Liver (tissue), 9 donors: Measurements from ENCODE around the gene MYH14. TPM values are rescaled to one million over a fixed set of nuclear protein-coding genes. Genes with fewer than 3 reads are reported as not detected.
"Not testable (repeated sequence)": the region's sequence is repeated elsewhere in the genome, so short reads cannot be mapped to it uniquely, and the experiment has no call there.

Experiments
- DNase-seq: peaks from one replicate; pipeline ENCODE4 v3.0.0-alpha.2; 2017; ENCODE audit warnings: low spot score
- H3K27ac ChIP-seq, 2 donors: one replicate each; pipeline ENCODE4 v1.7.0; 2013; ENCODE audit warnings: inconsistent platforms in 2 of 2, low read length in 2 of 2, control low read depth in 1 of 2, low read depth in 1 of 2, mild to moderate bottlenecking in 1 of 2
- H3K27me3 ChIP-seq, 4 donors: one replicate each; pipeline versions ENCODE4 v1.6.1 to v1.7.0; 2013; ENCODE audit warnings: low read length in 3 of 4, inconsistent platforms in 1 of 4, mild to moderate bottlenecking in 1 of 4, moderate library complexity in 1 of 4; ENCODE audit not compliant: control insufficient read depth in 4 of 4, insufficient read depth in 4 of 4
- H3K36me3 ChIP-seq, 4 donors: one replicate each; pipeline versions ENCODE4 v1.6.1 to v1.7.0; 2013; ENCODE audit warnings: low read length in 3 of 4, mild to moderate bottlenecking in 3 of 4, low read depth in 1 of 4, moderate library complexity in 1 of 4; ENCODE audit not compliant: control insufficient read depth in 4 of 4, insufficient read depth in 3 of 4
- H3K4me1 ChIP-seq, 4 donors: one replicate each; pipeline versions ENCODE4 v1.6.1 to v1.7.0; 2013; ENCODE audit warnings: low read length in 3 of 4, mild to moderate bottlenecking in 3 of 4, moderate library complexity in 1 of 4; ENCODE audit not compliant: control insufficient read depth in 4 of 4, insufficient read depth in 4 of 4
- H3K4me3 ChIP-seq, 3 donors: one replicate each; pipeline versions ENCODE4 v1.6.1 to v1.7.0; 2013; ENCODE audit warnings: low read length in 3 of 3, control low read depth in 1 of 3, low read depth in 1 of 3, mild to moderate bottlenecking in 1 of 3
- H3K9ac ChIP-seq, 2 donors: one replicate each; pipeline ENCODE4 v1.7.0; 2013; ENCODE audit warnings: low read length in 2 of 2, mild to moderate bottlenecking in 2 of 2, moderate library complexity in 2 of 2, control low read depth in 1 of 2, low read depth in 1 of 2
- H3K9me3 ChIP-seq, 4 donors: one replicate each; pipeline versions ENCODE4 v1.6.1 to v1.7.0; 2013; ENCODE audit warnings: low read length in 3 of 4; ENCODE audit not compliant: control insufficient read depth in 4 of 4
- ATF3 ChIP-seq: IDR thresholded peaks from 2 replicates; pipeline ENCODE4 v1.6.1; 2016; ENCODE audit warnings: antibody characterized with exemption
- CTCF ChIP-seq: fragments of 150-350 bp; IDR thresholded peaks from 2 replicates; pipeline ENCODE4 v1.5.1; 2017; ENCODE audit warnings: improper control_type of control experiment, low read depth, low read length; ENCODE audit not compliant: missing input control
- EGR1 ChIP-seq, 2 donors: IDR thresholded peaks; 2 replicates each; pipeline ENCODE4 v1.6.1; 2016 to 2018; ENCODE audit warnings: antibody characterized with exemption in 2 of 2, low read depth in 2 of 2
- FOXA1 ChIP-seq: IDR thresholded peaks from 2 replicates; pipeline ENCODE4 v1.6.1; 2016; ENCODE audit warnings: antibody characterized with exemption
- FOXA2 ChIP-seq: IDR thresholded peaks from 2 replicates; pipeline ENCODE4 v1.6.1; 2016; ENCODE audit warnings: antibody characterized with exemption
- GABPA ChIP-seq, 2 donors: IDR thresholded peaks in 1 of 2; conservative IDR thresholded peaks in 1 of 2; 2 replicates each; pipeline ENCODE4 v1.6.1; 2016; ENCODE audit warnings: antibody characterized with exemption in 2 of 2, mild to moderate bottlenecking in 1 of 2, moderate library complexity in 1 of 2
- HNF4A ChIP-seq, 2 donors: conservative IDR thresholded peaks; 2 replicates each; pipeline ENCODE4 v1.6.1; 2016; ENCODE audit warnings: antibody characterized with exemption in 2 of 2, mild to moderate bottlenecking in 2 of 2
- HNF4G ChIP-seq: IDR thresholded peaks from 2 replicates; pipeline ENCODE4 v1.6.1; 2016; ENCODE audit warnings: antibody characterized with exemption
- JUND ChIP-seq, 2 donors: IDR thresholded peaks; 2 replicates each; pipeline ENCODE4 v1.6.1; 2016; ENCODE audit warnings: antibody characterized with exemption in 2 of 2
- MAX ChIP-seq: IDR thresholded peaks from 2 replicates; pipeline ENCODE4 v1.6.1; 2016; ENCODE audit warnings: antibody characterized with exemption
- NR2F2 ChIP-seq: IDR thresholded peaks from 2 replicates; pipeline ENCODE4 v1.6.1; 2016; ENCODE audit warnings: antibody characterized with exemption
- RAD21 ChIP-seq, 2 donors: IDR thresholded peaks; 2 replicates each; pipeline ENCODE4 v1.6.1; 2016; ENCODE audit warnings: antibody characterized with exemption in 2 of 2, mild to moderate bottlenecking in 2 of 2
- REST ChIP-seq: IDR thresholded peaks from 2 replicates; pipeline ENCODE4 v1.6.1; 2016; ENCODE audit warnings: antibody characterized with exemption, mild to moderate bottlenecking
- RXRA ChIP-seq, 2 donors: IDR thresholded peaks; 2 replicates each; pipeline ENCODE4 v1.6.1; 2017 to 2018; ENCODE audit warnings: antibody characterized with exemption in 2 of 2, mild to moderate bottlenecking in 1 of 2
- SP1 ChIP-seq: IDR thresholded peaks from 2 replicates; pipeline ENCODE4 v1.6.1; 2018; ENCODE audit warnings: antibody characterized with exemption, mild to moderate bottlenecking
- TAF1 ChIP-seq: conservative IDR thresholded peaks from 2 replicates; pipeline ENCODE4 v1.6.1; 2016; ENCODE audit warnings: antibody characterized with exemption, mild to moderate bottlenecking
- YY1 ChIP-seq: IDR thresholded peaks from 2 replicates; pipeline ENCODE4 v1.6.1; 2016; ENCODE audit warnings: antibody characterized with exemption, mild to moderate bottlenecking
- WGBS: extraction: QIAGEN DNeasy Blood & Tissue Kit; methylation state at CpG from one replicate; pipeline ENCODE4 v1.1.7; 2013; 5-methylcytosine and 5-hydroxymethylcytosine counted together
- polyA plus RNA-seq, 2 donors: library from polyadenylated mRNA; stranded (reverse) in 1 of 2; unstranded in 1 of 2; fragments of 200-250 nt in 1 of 2; fragments of >200 nt in 1 of 2; fragmentation: Nextera tagmentation in 1 of 2; extraction: Ambion mirVana in 1 of 2; gene quantifications; one replicate each; pipeline versions ENCODE4 v1.2.1 to v1.2.3, GENCODE V29; 2013 to 2015
- total RNA-seq, 2 donors: library from RNA; depleted of rRNA; stranded (reverse); fragments of >200 nt; gene quantifications; one replicate each; pipeline ENCODE4 v1.2.3, GENCODE V29; 2014
- donor health status: healthy.
- donor health status: healthy.
- donor health status: healthy.
- donor health status: healthy.
- donor health status: healthy.

MYH14 gene
- total and polyA plus RNA-seq, 4 donors, result 12.4 to 37.5 (median 25.5) TPM

- Histone ChIP-seq H3K36me3 (no peaks in the 10 kb centered on the region), H3K27me3 (no peaks in the 10 kb centered on the region), H3K9ac (no peak overlapping the region), H3K9me3 (no peaks in the 10 kb centered on the region), H3K4me3 (no peak overlapping the region), H3K4me1 (peaks cover 2 to 19% (median 9%) of the 10 kb centered on the region in 4 donors), H3K27ac (no peak overlapping the region)
- no peak for TF ChIP-seq CTCF
- TF ChIP-seq RXRA (IDR thresholded peaks at IDR 0.05), result peak in 1 of 2 donors; percentile 45
- TF ChIP-seq HNF4A (conservative IDR thresholded peaks at IDR 0.05), result peak in 1 of 2 donors; percentile 73
- TF ChIP-seq RAD21 (IDR thresholded peaks at IDR 0.05), result no peak
- TF ChIP-seq MAX, result no peak
- no peak for TF ChIP-seq FOXA1
- TF ChIP-seq GABPA (IDR thresholded peaks at IDR 0.05 in 1 of 2, conservative IDR thresholded peaks at IDR 0.05 in 1 of 2), result no peak
- no peak for TF ChIP-seq FOXA2
- TF ChIP-seq REST, result no peak
- DNase-seq, result no peak
- 60% methylated on average over 4 of the region's 4 CpGs for WGBS
Measured at GRCh38 chr19:50352242-50352641, 148.8 kb downstream of the MYH14 start.

GRCh38 chr19:50353487-50353880 lies 150.1 kb downstream of the MYH14 start:
- not testable (repeated sequence) for H3K9ac ChIP-seq, H3K36me3 ChIP-seq, H3K27me3 ChIP-seq, H3K9me3 ChIP-seq, DNase-seq, H3K4me3 ChIP-seq, H3K27ac ChIP-seq
- 97% methylated on average over 7 of the region's 7 CpGs for WGBS
- peaks cover 2 to 22% (median 11%) of the 10 kb centered on the region in 4 donors for H3K4me1 ChIP-seq

GRCh38 chr19:50356691-50357177 lies 153.3 kb downstream of the MYH14 start:
- Histone ChIP-seq H3K4me1 (peaks cover 0 to 10% (median 5%) of the 10 kb centered on the region in 4 donors), H3K9me3 (no peaks in the 10 kb centered on the region), H3K4me3 (peak overlapping the region in 1 of 3 donors; percentile 64), H3K27me3 (no peaks in the 10 kb centered on the region), H3K9ac (peak overlapping the region in 1 of 2 donors; percentile 92), H3K27ac (peak overlapping the region in 1 of 2 donors; percentile 88), H3K36me3 (no peaks in the 10 kb centered on the region)
- no peak for TF ChIP-seq EGR1 (IDR thresholded peaks at IDR 0.05; ENCODE audit: low read depth in 2 of 2)
- no peak for TF ChIP-seq HNF4G
- TF ChIP-seq TAF1, result no peak
- TF ChIP-seq YY1, result no peak
- TF ChIP-seq RAD21 (IDR thresholded peaks at IDR 0.05), result no peak
- no peak for TF ChIP-seq FOXA2
- no peak for TF ChIP-seq SP1
- TF ChIP-seq RXRA (IDR thresholded peaks at IDR 0.05), result no peak
- TF ChIP-seq ATF3, result no peak
- no peak for TF ChIP-seq FOXA1
- no peak for TF ChIP-seq CTCF
- TF ChIP-seq GABPA (IDR thresholded peaks at IDR 0.05 in 1 of 2, conservative IDR thresholded peaks at IDR 0.05 in 1 of 2), result no peak
- no peak for TF ChIP-seq JUND (IDR thresholded peaks at IDR 0.05)
- TF ChIP-seq NR2F2, result no peak
- no peak for TF ChIP-seq HNF4A (conservative IDR thresholded peaks at IDR 0.05)
- no peak for DNase-seq
- WGBS, result 35% methylated on average over 13 of the region's 13 CpGs
